GM19240 (cell line): ENCODE results near the gene LRMDA.

Experiments used
- DNase-seq: peaks from one replicate; pipeline ENCODE4 v3.0.0; 2011; ENCODE audit warnings: low spot score; ENCODE audit not compliant: insufficient read length

The LRMDA gene

DNA sequence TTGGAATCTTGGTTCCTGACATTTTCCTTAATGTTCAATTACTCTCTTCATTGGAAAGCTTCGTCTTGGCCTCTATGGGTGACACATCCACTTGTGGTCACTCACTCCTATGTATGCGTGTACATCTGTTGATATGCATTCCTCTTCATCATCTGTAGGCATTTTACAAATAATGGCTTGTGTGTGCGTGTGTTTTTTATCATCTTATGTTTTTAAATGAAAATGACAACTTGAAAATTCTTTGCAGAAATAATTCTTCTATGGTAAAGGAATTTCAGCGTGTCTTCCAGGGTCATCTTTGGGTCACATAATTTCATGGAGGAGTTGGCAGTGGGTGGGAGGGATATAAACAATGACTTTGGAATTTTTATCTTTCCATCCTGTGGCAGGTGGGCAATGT lies 925.1 kb downstream of the LRMDA start:
- DNase-seq, result no peak

DNA sequence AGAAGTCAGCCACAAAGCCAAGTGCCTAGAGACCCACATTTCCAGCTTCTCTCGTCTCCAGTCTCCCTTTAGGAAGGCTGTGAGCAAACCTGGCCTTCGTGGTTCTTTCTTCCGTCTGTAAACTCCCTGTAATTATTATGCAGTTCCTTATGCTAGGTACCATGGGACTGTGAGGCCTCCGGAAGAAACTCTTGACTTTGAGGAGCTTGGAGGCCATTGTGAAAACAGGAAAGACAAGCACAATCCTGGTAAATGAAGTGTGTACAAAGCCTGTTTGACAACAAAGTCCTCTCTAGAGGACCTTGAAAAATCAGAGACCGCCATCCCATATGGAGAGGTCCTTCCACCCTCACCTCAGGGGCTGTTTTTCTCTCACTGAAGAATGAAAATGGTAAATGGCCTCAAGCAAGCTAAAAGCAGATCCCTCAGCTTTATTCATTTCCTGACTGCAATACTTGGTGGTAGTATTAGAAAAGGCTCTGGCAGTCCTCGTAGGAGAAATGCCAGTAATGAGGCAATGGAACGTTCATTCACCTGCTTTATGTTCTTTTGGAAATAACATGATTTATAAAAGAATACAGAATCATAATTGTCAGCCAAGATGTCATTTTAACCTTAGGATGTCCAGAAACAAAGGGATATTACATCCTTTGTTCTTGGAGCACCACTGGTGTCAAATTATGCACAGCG lies 926.4 kb downstream of the LRMDA start:
- DNase-seq, result no peak

DNA sequence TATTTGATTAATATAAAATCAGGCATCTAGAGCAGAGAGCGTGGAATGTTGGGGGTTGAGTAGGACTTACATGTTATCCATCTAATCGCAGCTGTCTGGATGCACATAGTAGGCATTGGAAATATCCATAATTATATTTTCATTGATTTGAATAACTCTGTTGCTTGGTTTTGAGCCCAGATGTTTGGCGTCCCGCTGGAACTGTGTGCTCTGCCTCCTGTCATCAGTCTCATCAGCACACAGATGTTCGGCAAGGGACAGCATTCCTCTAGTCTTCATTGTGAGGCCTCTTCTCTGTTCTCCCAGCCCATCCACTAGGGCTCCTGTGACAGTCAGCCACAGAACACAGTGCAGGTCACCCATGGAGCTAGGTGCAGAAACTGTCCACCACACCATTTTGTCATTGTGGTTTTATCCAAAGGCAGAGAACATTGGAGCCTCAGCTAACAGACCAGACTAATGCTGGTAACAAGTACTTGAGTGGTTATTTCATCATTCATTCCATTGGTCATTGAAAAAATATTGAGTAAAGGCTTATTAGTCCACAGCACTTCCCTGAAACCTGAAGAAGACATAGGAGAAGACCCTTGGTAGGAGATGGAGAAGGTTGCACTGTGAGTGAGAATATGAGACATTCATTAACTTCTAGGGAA lies 927.4 kb downstream of the LRMDA start:
- DNase-seq, result no peak

DNA sequence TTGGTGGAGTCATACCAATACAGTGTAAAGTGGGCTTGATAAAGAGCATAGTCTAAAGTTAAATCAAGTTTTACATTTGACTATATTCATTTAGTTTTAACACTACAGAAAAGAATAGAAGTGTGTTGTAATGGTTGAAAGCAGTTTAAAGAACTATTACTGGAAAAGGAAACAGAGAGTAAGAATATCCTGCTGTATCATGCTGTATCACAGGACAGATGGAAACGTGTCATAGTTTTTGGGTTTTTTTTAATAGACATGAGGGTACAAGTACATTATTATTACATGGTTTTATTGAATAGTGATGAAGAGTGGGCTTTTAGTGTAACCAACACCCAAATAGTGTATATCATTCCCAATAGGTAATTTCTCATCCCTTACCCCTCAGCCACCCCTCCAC lies 944.3 kb downstream of the LRMDA start:
- DNase-seq, result no peak

DNA sequence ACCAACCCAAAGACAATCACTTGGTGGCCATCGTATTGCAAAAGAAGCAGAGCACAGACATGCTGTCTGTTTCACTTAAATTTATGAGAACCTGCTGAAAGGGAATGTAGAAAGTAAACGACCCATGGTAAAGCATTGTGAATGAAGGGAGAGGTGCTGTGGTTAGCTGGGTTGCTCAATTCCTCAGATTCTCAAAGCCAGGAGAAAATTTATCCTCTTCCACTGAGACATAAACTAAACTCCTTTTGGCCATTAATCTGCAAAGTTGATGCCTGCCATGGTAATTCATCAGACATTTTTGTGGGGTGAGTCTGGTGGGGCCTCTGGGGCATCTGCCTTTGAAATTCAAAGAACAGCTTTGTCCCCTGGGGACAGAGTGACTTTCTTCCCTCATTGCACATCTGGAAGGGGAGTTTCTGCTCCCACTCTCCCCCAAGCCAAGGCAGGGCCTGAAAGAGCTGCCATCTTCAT lies 951.0 kb downstream of the LRMDA start:
- no peak for DNase-seq

DNA sequence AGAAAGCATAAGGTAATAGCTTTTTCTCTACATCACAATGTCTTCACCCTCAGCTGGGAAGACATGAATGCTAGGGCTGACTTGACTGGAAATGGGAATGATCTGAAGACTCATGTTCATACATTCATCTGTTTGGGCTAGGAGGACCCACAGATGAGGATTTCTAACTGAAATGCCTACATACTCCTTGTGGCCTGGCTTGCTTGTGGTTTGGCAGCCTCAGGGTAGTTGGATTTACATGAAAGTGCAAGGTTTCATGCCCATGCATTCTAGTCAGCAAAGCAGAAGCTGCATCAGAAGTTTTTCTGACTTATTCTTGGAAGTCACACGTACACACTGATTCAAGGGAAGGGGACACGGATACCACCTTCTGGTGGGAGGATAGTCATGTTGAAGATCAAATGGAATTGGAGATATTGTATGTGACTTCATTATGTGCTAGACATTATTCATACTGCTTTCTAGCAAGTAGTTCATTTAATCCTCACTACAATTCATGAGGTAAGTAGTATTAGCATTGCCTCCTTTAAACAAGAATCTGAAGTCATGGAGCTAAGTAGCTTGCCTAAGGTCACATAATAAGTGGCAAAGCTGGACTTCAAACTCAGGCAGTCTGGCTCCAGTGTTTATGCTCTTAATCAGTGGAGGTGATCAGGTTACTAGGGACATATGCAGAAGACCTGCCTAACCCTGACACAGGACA lies 957.0 kb downstream of the LRMDA start:
- DNase-seq, result no peak

DNA sequence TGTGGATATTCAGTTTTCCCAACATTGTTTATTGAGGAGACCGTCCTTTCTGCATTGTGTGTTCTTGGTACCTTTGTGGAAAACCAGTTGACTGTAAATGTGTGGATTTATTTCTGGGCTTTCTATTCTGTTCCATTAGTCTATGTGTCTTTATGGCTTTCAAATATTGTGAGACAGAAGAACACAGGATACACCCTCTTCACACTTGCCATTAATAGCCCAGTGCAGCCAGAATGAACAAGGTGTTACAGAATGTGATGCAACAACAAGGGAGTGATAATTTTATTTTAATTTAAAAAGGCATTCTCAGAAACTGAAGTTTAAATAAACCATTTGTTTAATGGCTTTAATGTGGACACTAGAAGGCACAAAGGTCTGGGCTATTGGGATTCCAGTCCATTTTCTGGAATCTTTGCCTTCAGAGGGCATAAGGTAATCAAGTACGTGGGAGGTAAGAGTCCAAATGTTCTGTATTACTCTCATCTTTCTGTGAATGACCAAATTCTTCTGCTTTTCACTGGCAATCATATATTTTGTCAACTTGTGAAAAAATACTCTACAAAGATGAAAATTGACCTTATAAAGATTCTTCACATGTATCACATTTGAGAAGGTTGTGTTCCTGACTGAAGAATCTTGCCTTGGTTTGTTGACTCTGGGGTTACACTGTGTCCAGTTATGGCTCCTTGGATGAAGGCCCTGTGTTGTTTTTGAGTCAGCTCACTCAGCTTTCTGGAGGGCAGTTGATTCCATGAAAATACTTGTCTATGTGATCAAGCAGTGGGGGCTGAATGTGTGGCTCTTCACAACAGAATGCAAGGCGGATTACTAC lies 962.7 kb downstream of the LRMDA start:
- DNase-seq, result no peak

DNA sequence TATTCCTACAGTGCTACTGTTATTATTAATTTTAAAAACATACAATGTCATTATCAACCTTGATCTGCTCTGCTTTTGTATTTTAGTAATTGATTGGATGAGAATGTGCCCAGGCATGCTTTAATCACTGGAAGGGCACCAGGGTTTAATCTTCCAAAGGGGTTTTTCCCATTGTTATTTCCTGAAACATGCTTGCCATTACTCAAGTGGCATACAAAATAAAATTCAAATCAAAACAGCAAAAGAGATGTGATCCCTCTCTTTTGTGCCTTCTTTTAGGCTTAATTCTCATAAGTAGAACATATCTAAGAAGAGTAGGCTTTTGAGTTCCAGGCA lies 963.3 kb downstream of the LRMDA start:
- DNase-seq, result no peak

DNA sequence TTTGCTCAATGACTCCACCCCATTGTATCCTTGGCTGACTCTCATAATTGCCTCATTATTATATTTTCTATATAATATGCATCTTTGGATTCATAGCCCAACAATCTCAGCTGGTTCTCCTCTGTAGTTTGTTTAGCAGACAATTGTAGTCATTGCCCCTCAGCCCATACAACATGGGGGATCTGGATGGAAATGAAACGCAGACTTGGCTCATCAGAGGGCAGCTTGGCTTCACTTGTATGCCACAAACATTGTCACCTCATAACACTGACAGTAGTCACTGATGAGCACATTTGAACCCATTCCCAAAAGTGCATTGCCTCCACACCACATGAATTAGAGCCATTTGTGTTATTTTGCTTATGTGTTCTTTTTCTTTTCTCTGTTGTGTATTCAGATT lies 963.8 kb downstream of the LRMDA start:
- no peak for DNase-seq

DNA sequence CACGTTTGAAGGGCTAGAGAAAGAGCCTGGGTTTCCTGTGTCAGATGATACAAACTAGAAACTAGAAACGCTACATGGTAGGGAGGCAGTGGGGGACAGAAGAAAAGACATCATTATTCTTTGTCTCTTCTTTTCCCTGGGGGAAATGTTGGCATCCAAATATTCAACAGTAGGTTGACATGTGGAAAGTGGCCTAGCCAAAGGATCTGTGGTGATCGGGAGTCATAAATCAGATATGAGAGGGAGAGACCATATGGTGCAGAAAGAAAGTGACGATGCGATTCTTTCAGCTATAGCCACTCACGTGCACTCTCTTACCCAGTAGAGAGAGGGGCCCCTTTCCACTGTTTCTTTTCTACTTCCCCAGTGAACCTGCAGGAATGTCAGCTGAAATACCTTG lies 964.7 kb downstream of the LRMDA start:
- DNase-seq, result no peak

DNA sequence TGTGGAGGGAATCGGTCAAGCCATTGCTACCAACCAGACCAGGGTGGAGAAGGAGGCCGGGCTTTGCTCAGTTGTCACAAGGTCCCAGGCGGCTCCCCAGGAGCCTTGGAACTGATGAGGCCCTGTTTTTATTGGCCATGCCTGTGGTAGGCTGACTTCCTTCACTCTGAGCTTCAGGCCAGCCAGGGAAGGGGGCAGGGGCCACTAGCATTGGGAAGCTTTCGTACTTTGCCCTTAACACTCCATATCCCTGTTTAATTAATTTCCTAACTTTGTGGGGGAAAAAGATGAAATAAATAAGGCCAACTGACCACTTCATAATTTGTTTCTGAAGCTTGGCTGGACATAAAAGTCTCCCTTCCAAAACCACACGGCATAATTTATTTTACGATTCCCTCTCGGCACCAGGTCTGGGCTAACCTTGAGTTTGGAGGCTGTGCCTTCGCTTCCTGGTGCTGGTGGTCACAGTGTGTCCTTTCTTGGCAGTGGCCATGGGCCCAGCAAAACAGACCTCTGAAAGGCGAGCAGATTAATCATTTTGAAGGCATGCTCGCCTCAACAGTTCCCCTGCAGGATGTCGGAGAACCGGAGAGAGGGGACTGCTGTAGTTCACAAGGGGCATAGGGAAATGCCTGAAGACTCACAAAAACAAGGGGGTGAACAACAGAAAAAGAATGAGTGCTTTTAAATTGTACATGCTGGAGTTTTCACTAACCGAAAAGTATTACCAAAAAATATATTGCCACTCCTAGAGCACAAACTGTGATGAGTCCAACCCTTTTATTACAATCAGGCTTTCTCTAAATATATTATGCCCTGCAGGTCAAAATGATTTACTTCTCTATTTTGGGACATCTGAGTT lies 966.0 kb downstream of the LRMDA start:
- DNase-seq, result no peak

DNA sequence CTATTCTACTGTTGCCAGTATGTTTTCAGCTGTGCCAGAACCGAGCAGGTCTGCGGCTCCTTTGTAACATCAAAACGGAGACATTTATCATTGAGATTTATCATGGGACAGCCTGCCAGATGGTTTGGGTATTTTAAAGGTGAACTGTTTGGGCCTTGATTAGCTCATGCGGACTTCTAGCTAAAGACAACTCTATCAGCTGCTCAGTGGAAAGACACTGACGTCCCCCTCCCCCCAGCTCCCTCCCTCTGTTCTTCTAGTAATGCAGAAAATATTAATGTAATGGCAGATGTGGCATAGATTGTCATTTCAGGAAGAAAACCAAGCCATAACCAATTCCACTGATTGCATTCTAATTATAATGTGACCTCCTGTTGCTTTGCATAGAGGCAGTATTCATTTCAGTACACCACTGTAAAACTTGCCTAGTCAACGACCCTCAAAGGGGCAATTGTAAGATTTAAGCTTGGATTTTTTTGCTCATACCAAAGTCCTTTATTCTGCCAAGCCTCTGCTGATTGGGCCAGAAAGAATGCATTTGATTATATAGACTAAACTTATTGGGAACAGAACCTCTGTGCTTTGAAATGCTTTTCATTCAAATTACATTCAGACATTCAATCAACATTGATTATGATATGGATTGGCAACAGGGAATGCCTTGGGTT lies 966.8 kb downstream of the LRMDA start:
- DNase-seq, result no peak

DNA sequence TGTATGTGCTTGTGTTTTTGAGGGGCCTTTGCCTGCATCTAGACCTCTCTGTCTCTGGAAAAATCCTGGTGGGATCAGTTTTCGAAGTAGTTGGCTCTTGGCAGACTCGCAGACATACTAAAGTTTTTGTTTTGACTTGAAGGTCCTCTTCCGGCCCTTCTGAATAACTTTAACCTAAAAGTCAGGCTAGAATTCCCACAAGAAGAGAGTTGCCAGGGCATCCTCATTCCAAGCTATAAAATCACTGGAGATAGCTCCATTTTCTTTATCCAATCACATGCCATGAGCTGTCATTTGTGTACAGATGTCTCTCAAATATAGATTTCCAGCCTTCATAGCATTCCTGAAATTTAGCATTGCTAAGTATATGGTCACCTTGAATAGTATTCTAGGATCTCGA lies 967.8 kb downstream of the LRMDA start:
- no peak for DNase-seq

DNA sequence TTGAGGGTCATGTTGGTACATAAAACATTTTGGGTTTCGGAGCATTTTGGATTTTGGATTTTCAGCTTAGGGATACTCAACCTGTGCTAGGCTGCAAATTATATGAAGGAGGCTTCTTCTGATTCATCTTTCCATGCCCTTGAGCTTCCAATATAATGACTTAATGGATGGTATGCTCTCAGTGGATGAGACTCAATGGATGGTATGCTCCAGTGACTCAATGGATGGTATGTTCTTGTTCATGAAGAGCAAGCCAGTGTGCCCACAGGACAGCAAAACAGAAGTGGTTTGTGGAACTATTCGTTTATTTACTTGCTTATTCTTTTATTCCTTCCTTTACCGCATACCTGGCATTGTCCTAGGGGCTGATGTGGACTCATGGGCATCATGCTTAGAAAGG lies 969.6 kb downstream of the LRMDA start:
- DNase-seq, result no peak

DNA sequence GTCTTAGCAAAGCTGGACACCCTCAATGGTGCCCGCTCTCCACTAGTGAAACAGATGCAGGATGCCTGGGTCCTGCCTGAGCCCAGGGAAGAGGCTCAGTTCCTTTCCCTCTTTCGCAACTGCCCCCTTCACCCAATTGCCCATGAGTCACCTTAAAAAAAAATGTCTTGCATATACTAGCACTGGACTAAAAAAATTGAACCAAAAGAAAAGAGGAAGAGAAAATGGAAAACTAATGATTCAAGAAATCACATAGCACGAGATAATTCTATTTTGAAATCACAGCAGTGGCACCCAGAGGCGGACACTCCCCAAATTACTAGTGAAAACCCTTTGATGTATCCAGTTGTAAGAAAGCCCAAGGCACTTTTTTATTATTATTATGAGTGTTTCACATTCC lies 972.5 kb downstream of the LRMDA start:
- no peak for DNase-seq

DNA sequence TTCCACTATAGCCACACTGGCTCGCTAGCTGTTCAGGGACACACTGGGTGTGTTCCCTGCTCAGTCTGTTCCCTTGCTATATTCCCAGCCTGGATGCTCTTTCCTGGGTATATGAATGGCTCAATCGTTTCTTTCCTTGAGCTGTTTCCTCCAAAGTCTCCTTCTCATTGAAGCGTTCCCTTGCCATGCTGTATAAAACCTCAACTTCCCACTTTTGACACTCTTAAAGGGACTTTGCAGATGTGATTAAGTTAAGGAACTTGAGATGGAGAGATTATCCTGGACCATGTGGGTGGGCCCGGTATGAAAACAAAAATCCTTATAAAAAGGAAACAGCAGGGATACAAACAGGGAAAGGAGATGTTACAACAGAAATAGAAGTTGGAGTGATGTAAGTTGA lies 973.1 kb downstream of the LRMDA start:
- no peak for DNase-seq

DNA sequence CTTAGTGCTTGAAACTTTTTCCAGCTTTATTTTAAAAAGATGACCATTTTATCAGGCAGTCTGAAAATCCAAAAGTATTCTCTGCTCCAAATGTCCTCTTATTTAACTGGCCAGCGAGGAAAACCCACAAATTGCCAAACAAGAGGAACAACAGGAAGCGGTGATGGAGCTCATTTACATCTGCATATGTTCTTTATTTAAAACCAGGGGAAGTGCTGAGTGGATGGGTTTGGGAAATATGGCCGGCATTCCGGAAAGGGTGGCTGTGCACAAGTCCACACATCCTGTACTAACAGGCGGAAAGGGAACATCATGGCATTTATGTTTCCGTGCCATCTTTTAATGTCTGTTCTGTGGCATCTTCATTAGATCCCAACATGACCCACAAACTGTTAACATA lies 974.5 kb downstream of the LRMDA start:
- DNase-seq, result no peak

DNA sequence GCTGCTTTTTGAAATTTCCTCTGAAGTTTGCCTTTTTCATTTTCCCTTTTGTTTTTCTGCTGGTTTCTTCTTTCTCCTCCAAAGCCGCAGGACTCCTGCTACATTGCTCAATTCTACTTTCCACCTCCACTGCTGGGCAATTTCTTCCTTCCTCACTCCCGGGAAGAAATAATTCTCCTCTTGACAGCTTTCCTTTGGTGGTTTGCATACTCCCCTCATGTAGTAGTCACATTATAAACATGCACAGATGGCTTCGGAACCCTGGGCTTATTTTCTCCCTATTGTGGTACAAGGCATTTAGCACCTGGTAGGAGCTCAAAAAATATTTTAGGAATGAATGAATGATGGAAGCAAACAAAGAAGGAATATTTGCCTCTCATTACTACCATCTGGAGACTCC lies 977.2 kb downstream of the LRMDA start:
- no peak for DNase-seq

DNA sequence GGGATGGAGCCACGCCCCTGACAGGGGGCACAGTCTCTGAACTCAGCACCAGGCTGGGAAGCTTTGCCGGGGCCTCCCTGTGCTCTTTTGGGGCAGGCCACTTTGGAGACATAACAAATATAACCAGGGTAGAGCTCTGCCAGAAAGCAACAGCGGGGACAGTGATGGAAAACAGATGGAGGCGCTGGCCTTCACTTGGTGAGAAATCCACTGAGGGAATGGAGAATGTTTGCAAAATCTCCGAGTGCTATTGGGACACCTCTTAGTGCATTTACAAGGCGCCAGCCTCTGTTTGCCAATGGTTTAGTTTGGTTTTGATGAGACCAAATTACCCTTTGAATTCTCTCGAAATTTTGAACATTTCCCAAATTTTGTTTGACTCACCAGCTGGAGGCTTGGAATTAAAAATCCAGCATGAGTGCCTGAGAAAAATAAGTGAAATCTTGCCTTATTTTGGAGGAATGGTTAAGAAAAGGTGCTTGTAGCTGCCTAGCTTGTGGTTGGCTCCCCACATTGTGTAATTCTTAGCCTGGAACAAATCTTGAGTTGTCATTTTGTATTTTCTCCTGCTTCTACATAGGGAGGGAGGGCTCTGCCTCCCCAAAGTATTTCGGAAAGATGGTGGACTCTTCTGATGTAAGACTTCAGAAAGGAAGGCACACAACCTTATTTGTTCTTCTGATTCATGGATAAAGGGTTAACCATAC lies 980.5 kb downstream of the LRMDA start:
- no peak for DNase-seq

DNA sequence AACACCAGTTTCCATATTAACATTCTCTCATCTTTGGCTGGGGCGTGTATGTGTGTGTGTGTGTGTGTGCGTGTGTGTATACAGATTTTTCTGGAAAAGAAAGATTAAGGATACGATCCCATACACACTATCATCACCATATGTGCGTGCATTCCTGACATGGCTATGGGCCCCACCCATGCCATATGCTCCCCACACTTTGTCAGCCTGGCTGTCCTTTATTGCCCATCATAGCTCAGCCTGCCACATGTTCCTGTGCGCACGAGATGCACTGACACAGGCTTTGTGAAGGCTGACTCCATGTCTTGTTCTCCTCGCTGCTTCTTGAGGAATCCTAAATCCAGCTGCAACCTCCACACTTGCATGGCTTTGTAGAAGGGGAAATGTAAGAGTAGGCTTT lies 984.1 kb downstream of the LRMDA start:
- DNase-seq, result no peak
